CD4-positive, alpha-beta memory T cell (primary cell): ENCODE results near the gene TPRG1L. TPM values are rescaled to one million over a fixed set of nuclear protein-coding genes. Genes with fewer than 3 reads are reported as not detected.

ENCODE experiments used
- CTCF ChIA-PET: fragments of 350-600 bp; sonication (Branson Sonifier 250); formaldehyde crosslinking; loops from one replicate; lab custom pipeline; 2021; ENCODE audit warnings: inconsistent platforms; ENCODE audit not compliant: partially characterized antibody; lab: Charles Lee
- POLR2A ChIA-PET: fragments of 350-600 bp; sonication (Branson Sonifier 250); formaldehyde crosslinking; loops from one replicate; lab custom pipeline; 2021; ENCODE audit not compliant: partially characterized antibody; lab: Charles Lee
- DNase-seq, 5 donors: peaks; one replicate each; pipeline versions ENCODE4 v3.0.0 to v3.0.0-alpha.2; 2020 to 2022; ENCODE audit warnings: mixed read lengths in 1 of 5
- H3K27ac ChIP-seq: one replicate; pipeline ENCODE4 v1.7.0; 2013; ENCODE audit warnings: low read depth, low read length
- H3K27me3 ChIP-seq: 2 replicates; pipeline ENCODE4 v1.7.0; 2013; ENCODE audit warnings: mild to moderate bottlenecking, low read length, moderate library complexity; ENCODE audit not compliant: insufficient read depth
- H3K36me3 ChIP-seq: 2 replicates; pipeline ENCODE4 v1.7.0; 2013; ENCODE audit warnings: mild to moderate bottlenecking, low read length, moderate library complexity; ENCODE audit not compliant: insufficient read depth
- H3K4me1 ChIP-seq: 2 replicates; pipeline ENCODE4 v1.7.0; 2013; ENCODE audit warnings: mild to moderate bottlenecking, low read length, moderate library complexity; ENCODE audit not compliant: insufficient read depth
- H3K4me3 ChIP-seq, 2 donors: one replicate each; pipeline ENCODE4 v1.7.0; 2013; ENCODE audit warnings: low read length in 2 of 2, mild to moderate bottlenecking in 1 of 2
- H3K9me3 ChIP-seq, 2 donors: one replicate each; pipeline ENCODE4 v1.7.0; 2013; ENCODE audit warnings: low read length in 2 of 2, control low read depth in 1 of 2; ENCODE audit not compliant: control insufficient read depth in 1 of 2
- H3K27ac Mint-ChIP-seq, 7 donors: one replicate each; pipeline ENCODE4 v1.8.0; 2020 to 2021; ENCODE audit warnings: mixed read lengths in 7 of 7, mild to moderate bottlenecking in 6 of 7, inconsistent platforms in 3 of 7, moderate library complexity in 3 of 7
- H3K27me3 Mint-ChIP-seq, 2 donors: one replicate each; pipeline ENCODE4 v1.8.0; 2020 to 2021; ENCODE audit warnings: mixed read lengths in 2 of 2
- H3K36me3 Mint-ChIP-seq, 2 donors: one replicate each; pipeline ENCODE4 v1.8.0; 2020 to 2021; ENCODE audit warnings: mixed read lengths in 2 of 2, inconsistent platforms in 1 of 2, mild to moderate bottlenecking in 1 of 2
- H3K4me1 Mint-ChIP-seq, 4 donors: one replicate each; pipeline ENCODE4 v1.8.0; 2020 to 2021; ENCODE audit warnings: mixed read lengths in 4 of 4, mild to moderate bottlenecking in 1 of 4
- H3K4me3 Mint-ChIP-seq, 8 donors: one replicate each; pipeline ENCODE4 v1.8.0; 2020 to 2021; ENCODE audit warnings: mixed read lengths in 8 of 8, mild to moderate bottlenecking in 7 of 8, moderate library complexity in 6 of 8, inconsistent platforms in 3 of 8
- H3K9me3 Mint-ChIP-seq, 8 donors: one replicate each; pipeline ENCODE4 v1.8.0; 2020 to 2021; ENCODE audit warnings: mixed read lengths in 8 of 8, mild to moderate bottlenecking in 5 of 8, inconsistent platforms in 3 of 8, moderate library complexity in 1 of 8
- intact Hi-C: fragments of 100-400 bp; cut with micrococcal nuclease; formaldehyde crosslinking; loops from one replicate; pipeline ENCODE4 v1.15.1; 2023
- polyA plus RNA-seq, 2 donors: library from polyadenylated mRNA; unstranded; fragments of 300-500 nt; fragmentation: Illumina TruSeq; gene quantifications; one replicate each; pipeline ENCODE4 v1.2.3, GENCODE V29; 2021
- total RNA-seq, 2 experiments: library from RNA; stranded (reverse); gene quantifications; one replicate each; pipeline ENCODE4 v1.2.3, GENCODE V29; 2021

TPRG1L gene
- total and polyA plus RNA-seq, 4 experiments from 2014 or later = 41.4 to 59.5 (median 52.2) TPM

- Mint-ChIP-seq H3K36me3 (no peaks in the 10 kb centered on the region), H3K27ac (no peak overlapping the region), H3K27me3 (peaks cover 3 to 6% of the 10 kb centered on the region in 2 donors), H3K9me3 (no peaks in the 10 kb centered on the region), H3K4me3 (no peak overlapping the region), H3K4me1 (peaks cover 0 to 4% (median 1%) of the 10 kb centered on the region in 4 donors)
- DNase-seq = no peak
- Histone ChIP-seq H3K4me1 (no peaks in the 10 kb centered on the region), H3K36me3 (no peaks in the 10 kb centered on the region), H3K27me3 (peaks cover 5% of the 10 kb centered on the region), H3K27ac (no peak overlapping the region), H3K4me3 (no peak overlapping the region), H3K9me3 (no peaks in the 10 kb centered on the region)
- ChIA-PET POLR2A (no interaction called here), CTCF (no interaction called here)
- intact Hi-C loops = no loop called here
Measured at GRCh38 chr1:3604468-3604974, 20.3 kb upstream of the TPRG1L start.

- Histone ChIP-seq H3K4me1 (peaks cover 4% of the 10 kb centered on the region), H3K36me3 (no peaks in the 10 kb centered on the region), H3K9me3 (no peaks in the 10 kb centered on the region), H3K27ac (no peak overlapping the region), H3K4me3 (no peak overlapping the region), H3K27me3 (peaks cover 5% of the 10 kb centered on the region)
- DNase-seq = no peak
- no peaks in the 10 kb centered on the region for H3K36me3 Mint-ChIP-seq
- H3K4me3 Mint-ChIP-seq = no peak overlapping the region
- POLR2A ChIA-PET = no interaction called here
- intact Hi-C loops = no loop called here
- CTCF ChIA-PET = no interaction called here
- H3K9me3 Mint-ChIP-seq = no peaks in the 10 kb centered on the region
- peaks cover 3 to 6% of the 10 kb centered on the region in 2 donors for H3K27me3 Mint-ChIP-seq
- H3K27ac Mint-ChIP-seq = no peak overlapping the region
- peaks cover 0 to 4% (median 1%) of the 10 kb centered on the region in 4 donors for H3K4me1 Mint-ChIP-seq
Measured at GRCh38 chr1:3604997-3605823, 19.6 kb upstream of the TPRG1L start.

GRCh38 chr1:3606779-3607702, 17.8 kb upstream of the TPRG1L start:
- Histone ChIP-seq H3K9me3 (no peaks in the 10 kb centered on the region), H3K27me3 (peaks cover 5% of the 10 kb centered on the region), H3K4me1 (peaks cover 15% of the 10 kb centered on the region), H3K4me3 (no peak overlapping the region), H3K36me3 (no peaks in the 10 kb centered on the region), H3K27ac (no peak overlapping the region)
- DNase-seq = no peak
- peaks cover 0 to 1% (median 0%) of the 10 kb centered on the region in 8 donors for H3K9me3 Mint-ChIP-seq
- POLR2A ChIA-PET = no interaction called here
- peaks cover 7 to 9% of the 10 kb centered on the region in 2 donors for H3K27me3 Mint-ChIP-seq
- no peak overlapping the region for H3K4me3 Mint-ChIP-seq
- intact Hi-C loops = no loop called here
- CTCF ChIA-PET = no interaction called here
- H3K36me3 Mint-ChIP-seq = no peaks in the 10 kb centered on the region
- H3K27ac Mint-ChIP-seq = no peak overlapping the region
- H3K4me1 Mint-ChIP-seq = peaks cover 2 to 16% (median 5%) of the 10 kb centered on the region in 4 donors

GRCh38 chr1:3607703-3608065, 17.1 kb upstream of the TPRG1L start:
- no peaks in the 10 kb centered on the region for H3K36me3 Mint-ChIP-seq
- no peak overlapping the region for H3K4me3 Mint-ChIP-seq
- intact Hi-C loops = no loop called here
- peaks cover 7 to 9% of the 10 kb centered on the region in 2 donors for H3K27me3 Mint-ChIP-seq
- H3K9me3 ChIP-seq = no peaks in the 10 kb centered on the region
- no peak overlapping the region for H3K4me3 ChIP-seq
- ChIA-PET CTCF (no interaction called here), POLR2A (no interaction called here)
- H3K27ac ChIP-seq = no peak overlapping the region
- H3K36me3 ChIP-seq = no peaks in the 10 kb centered on the region
- peaks cover 0 to 1% (median 0%) of the 10 kb centered on the region in 8 donors for H3K9me3 Mint-ChIP-seq
- H3K27ac Mint-ChIP-seq = no peak overlapping the region
- no peak for DNase-seq
- peaks cover 15% of the 10 kb centered on the region for H3K4me1 ChIP-seq
- peaks cover 5% of the 10 kb centered on the region for H3K27me3 ChIP-seq
- peaks cover 2 to 18% (median 5%) of the 10 kb centered on the region in 4 donors for H3K4me1 Mint-ChIP-seq

DNA sequence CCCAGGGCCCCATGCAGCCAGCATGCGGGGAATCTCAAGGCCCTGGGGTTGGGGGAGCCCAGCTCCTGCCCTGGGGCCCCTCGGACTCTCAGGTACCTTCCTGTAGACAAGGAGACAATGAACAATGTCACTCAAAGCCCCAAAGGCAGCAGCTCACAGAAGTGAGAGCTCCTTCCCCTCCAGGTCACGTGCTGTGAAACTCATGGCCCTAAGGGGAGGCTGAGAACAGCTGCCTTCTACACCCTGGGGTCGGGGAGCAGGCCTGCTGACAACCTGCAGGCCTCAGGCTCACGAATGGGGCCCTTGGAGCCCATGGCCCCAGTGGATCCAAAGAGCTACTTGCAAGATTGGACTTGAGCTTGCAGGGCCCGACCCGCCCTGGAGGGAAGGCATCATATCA, 16.7 kb upstream of the TPRG1L start:
- Mint-ChIP-seq H3K27me3 (peaks cover 7 to 9% of the 10 kb centered on the region in 2 donors), H3K27ac (no peak overlapping the region), H3K9me3 (peaks cover 0 to 1% (median 0%) of the 10 kb centered on the region in 8 donors), H3K4me1 (peaks cover 2 to 18% (median 5%) of the 10 kb centered on the region in 4 donors), H3K4me3 (no peak overlapping the region), H3K36me3 (no peaks in the 10 kb centered on the region)
- H3K27ac ChIP-seq = no peak overlapping the region
- peaks cover 5% of the 10 kb centered on the region for H3K27me3 ChIP-seq
- ChIA-PET POLR2A (no interaction called here), CTCF (no interaction called here)
- no peaks in the 10 kb centered on the region for H3K36me3 ChIP-seq
- intact Hi-C loops = no loop called here
- H3K4me1 ChIP-seq = peaks cover 15% of the 10 kb centered on the region
- DNase-seq = no peak
- no peaks in the 10 kb centered on the region for H3K9me3 ChIP-seq
- no peak overlapping the region for H3K4me3 ChIP-seq

DNA sequence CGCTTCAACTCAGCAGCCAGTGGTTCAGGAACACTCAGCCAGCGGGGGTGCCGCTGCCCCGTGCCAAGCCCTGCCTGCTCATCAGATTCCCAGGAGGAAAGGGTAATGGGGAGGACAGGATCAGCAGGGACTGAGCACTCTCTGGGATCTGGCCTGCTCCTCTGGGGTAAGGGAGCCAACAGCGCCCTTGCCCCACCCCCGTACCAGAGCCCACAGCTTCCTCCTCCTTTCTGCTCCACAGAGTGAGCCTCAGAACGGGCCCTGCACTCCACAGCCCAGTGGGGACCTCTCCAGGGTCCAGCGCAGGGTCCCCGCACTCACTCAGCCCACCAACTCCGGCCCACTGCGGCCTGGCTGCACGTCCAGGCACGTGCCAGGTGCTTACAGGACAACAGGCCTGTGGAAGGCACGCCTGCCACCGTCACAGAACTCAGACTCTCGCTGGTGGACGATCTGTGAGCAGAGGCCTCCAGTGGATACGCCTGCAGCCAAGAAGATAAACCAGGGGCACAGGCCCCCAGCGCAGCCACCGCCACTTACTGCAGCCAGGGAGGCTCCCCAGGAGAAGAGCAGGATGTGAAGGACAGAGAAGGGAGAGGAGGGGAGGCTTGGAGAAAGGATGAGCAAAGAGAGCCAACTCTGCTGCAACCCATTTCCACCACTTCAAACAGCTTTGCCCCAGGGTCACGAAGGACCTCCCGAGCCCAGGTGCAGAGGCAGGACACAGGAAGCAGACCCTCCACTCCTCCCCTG, 15.6 kb upstream of the TPRG1L start:
- Mint-ChIP-seq H3K4me3 (peak overlapping the region in 5 of 8 donors; percentile 14 to 60 (median 36)), H3K27me3 (peaks cover 9 to 13% of the 10 kb centered on the region in 2 donors), H3K36me3 (no peaks in the 10 kb centered on the region), H3K9me3 (peaks cover 0 to 1% (median 0%) of the 10 kb centered on the region in 8 donors), H3K27ac (peak overlapping the region in 1 of 7 donors; percentile 80), H3K4me1 (peaks cover 2 to 18% (median 5%) of the 10 kb centered on the region in 4 donors)
- intact Hi-C loops = no loop called here
- Histone ChIP-seq H3K4me1 (peaks cover 15% of the 10 kb centered on the region), H3K36me3 (no peaks in the 10 kb centered on the region), H3K4me3 (no peak overlapping the region), H3K9me3 (no peaks in the 10 kb centered on the region), H3K27me3 (peaks cover 5% of the 10 kb centered on the region), H3K27ac (no peak overlapping the region)
- POLR2A ChIA-PET = no interaction called here
- DNase-seq = no peak
- CTCF ChIA-PET = no interaction called here
